Prostate gland (tissue), 2 donors: ENCODE data around the gene TANC1. TPM values are rescaled to one million over a fixed set of nuclear protein-coding genes. Genes with fewer than 3 reads are reported as not detected.

Source experiments
- DNase-seq: peaks from one replicate; pipeline ENCODE4 v3.0.0-alpha.2; 2019; ENCODE audit warnings: low spot score
- H3K27ac ChIP-seq, 2 donors: fragments of 200-600 bp; sonication (generic); 2 replicates each; pipeline ENCODE4 v1.5.1; 2017 to 2019
- H3K27me3 ChIP-seq: fragments of 200-600 bp; sonication (generic); replicated peaks from 2 replicates; pipeline ENCODE4 v1.5.1; 2019; ENCODE audit not compliant: insufficient read depth
- H3K36me3 ChIP-seq, 2 donors: fragments of 200-600 bp; sonication (generic); 1 replicate in 1 of 2; 2 replicates in 1 of 2; pipeline versions ENCODE4 v1.5.1 to v1.8.1; 2017 to 2019
- H3K4me1 ChIP-seq: fragments of 200-600 bp; sonication (generic); replicated peaks from 2 replicates; pipeline ENCODE4 v1.5.1; 2019
- H3K4me3 ChIP-seq, 2 donors: fragments of 200-600 bp; sonication (generic); 2 replicates each; pipeline ENCODE4 v1.5.1; 2017 to 2019
- H3K9me3 ChIP-seq: fragments of 200-600 bp; sonication (generic); 2 replicates; pipeline ENCODE4 v1.5.1; 2017
- CTCF ChIP-seq, 4 experiments: fragments of 200-600 bp in 2 of 4; fragments of 450-650 bp in 2 of 4; sonication (generic) in 2 of 4; IDR thresholded peaks; 1 replicate in 3 of 4; 2 replicates in 1 of 4; pipeline ENCODE4 v1.5.1; 2016 to 2019; ENCODE audit warnings: antibody characterized with exemption in 4 of 4, mild to moderate bottlenecking in 2 of 4, moderate library complexity in 2 of 4
- POLR2A ChIP-seq: fragments of 450-650 bp; IDR thresholded peaks from one replicate; pipeline ENCODE4 v1.6.1; 2016; ENCODE audit warnings: antibody characterized with exemption, mild to moderate bottlenecking
- POLR2AphosphoS5 ChIP-seq: sonication (generic); formaldehyde crosslinking; IDR thresholded peaks from one replicate; pipeline ENCODE4 v1.6.1; 2017; ENCODE audit warnings: antibody characterized with exemption
- WGBS: methylation state at CpG from one replicate; pipeline ENCODE4 v1.1.5; 2018; 5-methylcytosine and 5-hydroxymethylcytosine counted together
- intact Hi-C: fragments of 100-400 bp; cut with DNase I; formaldehyde crosslinking; loops from one replicate; pipeline ENCODE4 v1.14.2; 2022
- total RNA-seq, 2 donors: library from RNA; depleted of rRNA; stranded (reverse); fragments of >200 nt; gene quantifications; one replicate each; pipeline ENCODE4 v1.1.0, GENCODE V29; 2016

Gene TANC1
- total RNA-seq, 2 donors from 2014 or later: 33.5 to 39.7 TPM

- no peak for DNase-seq
- no peaks in the 10 kb centered on the region for H3K36me3 ChIP-seq
Observed at GRCh38 chr2:159195697-159196096, 227.3 kb downstream of the TANC1 start.

GRCh38 chr2:159196393-159196925 lies 228.0 kb downstream of the TANC1 start:
- Histone ChIP-seq H3K36me3 (no peaks in the 10 kb centered on the region), H3K27ac (no peak overlapping the region), H3K4me3 (no peak overlapping the region), H3K9me3 (no peaks in the 10 kb centered on the region), H3K27me3 (no peaks in the 10 kb centered on the region), H3K4me1 (no peaks in the 10 kb centered on the region)
- DNase-seq: no peak
- TF ChIP-seq POLR2A (no peak), POLR2AphosphoS5 (no peak)
- intact Hi-C loops: loop anchor here (10.0 kb wide), 1 partner anchor 62 kb away; no protein-coding TSS in a partner anchor
- WGBS: 96% methylated on average over 14 of the region's 14 CpGs

More at GRCh38 chr2:159195697-159196096, 227.3 kb downstream of the TANC1 start:
- no peak overlapping the region for H3K27ac ChIP-seq
- H3K9me3 ChIP-seq: no peaks in the 10 kb centered on the region
- H3K27me3 ChIP-seq: no peaks in the 10 kb centered on the region
- no peak overlapping the region for H3K4me3 ChIP-seq
- no peaks in the 10 kb centered on the region for H3K4me1 ChIP-seq
- 66% methylated on average over 6 of the region's 6 CpGs for WGBS
- intact Hi-C loops: loop anchor here (10.0 kb wide), 1 partner anchor 61 kb away; no protein-coding TSS in a partner anchor
- TF ChIP-seq POLR2A: no peak
- no peak for TF ChIP-seq POLR2AphosphoS5
- no peak for TF ChIP-seq CTCF (IDR thresholded peaks at IDR 0.05)

- Histone ChIP-seq H3K9me3 (no peaks in the 10 kb centered on the region), H3K4me1 (no peaks in the 10 kb centered on the region), H3K4me3 (no peak overlapping the region), H3K36me3 (no peaks in the 10 kb centered on the region), H3K27me3 (no peaks in the 10 kb centered on the region), H3K27ac (no peak overlapping the region)
- intact Hi-C loops: loop anchor here (10.0 kb wide), 1 partner anchor 64 kb away; no protein-coding TSS in a partner anchor
- no peak for DNase-seq
- WGBS: 94% methylated on average over 9 of the region's 9 CpGs
- TF ChIP-seq POLR2A (no peak), CTCF (IDR thresholded peaks at IDR 0.05) (no peak)
Observed at GRCh38 chr2:159199236-159199635, 230.8 kb downstream of the TANC1 start.

- no peaks in the 10 kb centered on the region for H3K36me3 ChIP-seq
- H3K4me3 ChIP-seq: no peak overlapping the region
- TF ChIP-seq POLR2AphosphoS5: no peak
- no peak for TF ChIP-seq POLR2A
- TF ChIP-seq CTCF (IDR thresholded peaks at IDR 0.05): no peak
- H3K27me3 ChIP-seq: no peaks in the 10 kb centered on the region
- no peak for DNase-seq
- H3K4me1 ChIP-seq: no peaks in the 10 kb centered on the region
- 84% methylated on average over 4 of the region's 4 CpGs for WGBS
- no peak overlapping the region for H3K27ac ChIP-seq
- intact Hi-C loops: loop anchor here (10.0 kb wide), 1 partner anchor 65 kb away; no protein-coding TSS in a partner anchor
- no peaks in the 10 kb centered on the region for H3K9me3 ChIP-seq
Observed at GRCh38 chr2:159199761-159200465, 231.5 kb downstream of the TANC1 start.

GRCh38 chr2:159200498-159200897 lies 232.1 kb downstream of the TANC1 start:
- H3K27me3 ChIP-seq: no peaks in the 10 kb centered on the region
- H3K9me3 ChIP-seq: no peaks in the 10 kb centered on the region
- 50% methylated on average over 1 of the region's 1 CpG for WGBS
- no peak for DNase-seq
- no peak overlapping the region for H3K27ac ChIP-seq
- intact Hi-C loops: no loop called here
- TF ChIP-seq POLR2AphosphoS5 (no peak), CTCF (IDR thresholded peaks at IDR 0.05) (no peak), POLR2A (no peak)
- no peaks in the 10 kb centered on the region for H3K36me3 ChIP-seq
- H3K4me1 ChIP-seq: no peaks in the 10 kb centered on the region
- no peak overlapping the region for H3K4me3 ChIP-seq
